WERI-Rb-1 (cell line): ENCODE data around the gene JAZF1.
"Not testable (repeated sequence)": the region's sequence is repeated elsewhere in the genome, so short reads cannot be mapped to it uniquely, and the experiment has no call there.

ENCODE experiments used
- DNase-seq: peaks from one replicate; pipeline ENCODE4 v3.0.0-alpha.2; 2020
- H3K27ac ChIP-seq: fragments of 250-450 bp; sonication (Bioruptor Pico); 2 replicates; pipeline ENCODE4 v1.5.1; 2020; ENCODE audit warnings: mild to moderate bottlenecking, moderate library complexity
- H3K27me3 ChIP-seq: fragments of 250-450 bp; sonication (Bioruptor Pico); 2 replicates; pipeline ENCODE4 v1.5.1; 2021; ENCODE audit warnings: mild to moderate bottlenecking, low read depth, moderate library complexity; ENCODE audit not compliant: insufficient read depth, severe bottlenecking
- H3K36me3 ChIP-seq: fragments of 250-450 bp; sonication (Bioruptor Pico); 2 replicates; pipeline ENCODE4 v1.5.1; 2020; ENCODE audit warnings: mild to moderate bottlenecking, moderate library complexity
- H3K4me3 ChIP-seq: 2 replicates; pipeline ENCODE4 v1.5.1; 2011; ENCODE audit warnings: low read depth, mild to moderate bottlenecking, control low read depth, low read length
- H3K9me3 ChIP-seq: fragments of 250-450 bp; sonication (Bioruptor Pico); 2 replicates; pipeline ENCODE4 v1.5.1; 2021; ENCODE audit warnings: mild to moderate bottlenecking, moderate library complexity; ENCODE audit not compliant: severe bottlenecking
- CTCF ChIP-seq: IDR thresholded peaks from 2 replicates; pipeline ENCODE4 v1.5.1; 2011; ENCODE audit warnings: low read depth, mild to moderate bottlenecking, control low read depth, inconsistent platforms, low read length

The JAZF1 gene

DNA sequence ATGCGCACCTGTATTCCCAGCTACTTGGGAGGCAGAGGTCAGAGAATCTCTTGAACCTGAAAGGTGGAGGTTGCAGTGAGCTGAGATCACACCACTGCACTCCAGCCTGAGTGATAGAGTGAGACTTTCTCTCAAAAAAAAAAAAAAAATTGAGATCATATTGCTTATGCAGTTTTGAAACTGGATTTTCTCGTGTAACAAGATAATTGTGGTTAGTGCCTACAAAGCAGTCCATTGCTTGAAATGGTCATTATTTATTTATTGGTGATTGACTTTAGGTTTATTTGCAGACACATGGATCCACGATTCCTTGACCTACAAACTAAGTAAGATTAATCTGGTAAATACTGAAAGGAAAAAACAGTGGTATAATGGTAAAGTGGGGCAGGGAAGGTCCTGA lies 290.8 kb downstream of the JAZF1 start:
- Histone ChIP-seq H3K27me3 (no peaks in the 10 kb centered on the region), H3K9me3 (no peaks in the 10 kb centered on the region), H3K4me3 (no peak overlapping the region), H3K36me3 (no peaks in the 10 kb centered on the region), H3K27ac (no peak overlapping the region)
- TF ChIP-seq CTCF: no peak
- DNase-seq: no peak

DNA sequence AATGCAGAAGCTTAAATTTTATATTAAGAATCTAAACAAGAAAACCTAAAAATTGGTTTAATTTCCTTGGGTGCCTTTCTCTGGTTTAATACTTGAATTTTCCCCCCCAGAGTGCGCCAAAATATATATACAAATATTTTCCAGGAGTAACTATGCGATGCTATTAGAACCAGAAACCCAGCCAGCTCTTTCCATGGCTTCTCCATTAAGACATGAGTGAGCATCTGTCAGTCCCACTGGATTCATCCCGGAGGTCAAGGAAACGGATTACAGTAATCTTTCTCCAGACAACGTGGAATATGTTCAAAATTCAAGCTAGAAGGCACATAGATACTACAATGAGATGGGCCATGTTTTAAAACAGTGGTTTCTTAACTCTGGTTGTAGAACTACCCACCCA lies 291.9 kb downstream of the JAZF1 start:
- no peak for TF ChIP-seq CTCF
- Histone ChIP-seq H3K9me3 (no peaks in the 10 kb centered on the region), H3K27ac (no peak overlapping the region), H3K27me3 (no peaks in the 10 kb centered on the region), H3K4me3 (no peak overlapping the region), H3K36me3 (no peaks in the 10 kb centered on the region)
- DNase-seq: peak; percentile 33

GRCh38 chr7:27886710-27887109 lies 293.9 kb downstream of the JAZF1 start:
- DNase-seq, H3K4me3 ChIP-seq, H3K27me3 ChIP-seq, H3K27ac ChIP-seq, H3K9me3 ChIP-seq, H3K36me3 ChIP-seq: not testable (repeated sequence)

- Histone ChIP-seq H3K4me3 (no peak overlapping the region), H3K27me3 (no peaks in the 10 kb centered on the region), H3K9me3 (no peaks in the 10 kb centered on the region), H3K27ac (no peak overlapping the region), H3K36me3 (no peaks in the 10 kb centered on the region)
- no peak for TF ChIP-seq CTCF
- no peak for DNase-seq
These were observed 294.9 kb downstream of the JAZF1 start for GRCh38 chr7:27885652-27886051.

DNA sequence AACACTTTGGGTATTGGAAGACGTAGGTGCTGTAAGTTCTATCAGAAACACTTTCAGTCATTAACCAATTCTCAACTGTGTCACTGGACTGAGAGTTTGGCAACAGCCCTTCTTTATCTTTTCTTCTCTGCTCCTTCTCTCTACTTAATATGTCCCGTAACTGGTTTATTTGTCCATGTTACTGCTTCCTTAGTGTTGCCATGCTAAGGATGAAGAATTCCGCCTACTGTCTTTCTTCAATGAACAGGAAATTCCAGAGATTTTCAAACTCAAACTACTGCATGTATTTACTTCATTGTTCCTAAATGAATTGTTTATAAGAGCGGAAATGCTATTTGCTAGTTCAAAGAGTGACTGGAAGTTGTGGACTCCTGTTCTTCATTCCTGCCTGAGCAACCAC lies 296.9 kb downstream of the JAZF1 start:
- Histone ChIP-seq H3K36me3 (no peaks in the 10 kb centered on the region), H3K27ac (no peak overlapping the region)

GRCh38 chr7:27876756-27877155 lies 303.8 kb downstream of the JAZF1 start:
- H3K27me3 ChIP-seq: no peaks in the 10 kb centered on the region
- no peak overlapping the region for H3K27ac ChIP-seq
- H3K9me3 ChIP-seq: no peaks in the 10 kb centered on the region
- DNase-seq: no peak
- no peak for TF ChIP-seq CTCF
- H3K36me3 ChIP-seq: no peaks in the 10 kb centered on the region
- no peak overlapping the region for H3K4me3 ChIP-seq

More for the DNA sequence above, 296.9 kb downstream of the JAZF1 start:
- Histone ChIP-seq H3K4me3 (no peak overlapping the region), H3K9me3 (no peaks in the 10 kb centered on the region), H3K27me3 (no peaks in the 10 kb centered on the region)
- DNase-seq: no peak
- TF ChIP-seq CTCF: no peak
